ENCODE data around the gene PALB2. TPM values are rescaled to one million over a fixed set of nuclear protein-coding genes. Genes with fewer than 3 reads are reported as not detected.

The PALB2 gene
- total and polyA plus RNA-seq, 9 of the 15 experiments (the other 6 are each of a cell fraction or from before 2014, with no cell fraction given) = 7.0 to 25.8 (median 15.2) TPM

- TF ChIP-seq ZNF77 (CRISPR knock-in tag; IDR thresholded peaks at IDR 0.05) (no peak), DACH1 (IDR thresholded peaks at IDR 0.05; ENCODE audit: partially characterized antibody) (peak; percentile 94), FOXP4 (CRISPR knock-in tag; IDR thresholded peaks at IDR 0.05; ENCODE audit: borderline replicate concordance) (0 out of 2 replicates have a peak, but pooled peaks have one; percentile 57), ZNF165 (CRISPR knock-in tag; IDR thresholded peaks at IDR 0.05; ENCODE audit: borderline replicate concordance) (no peak), YY1 (IDR thresholded peaks at IDR 0.05; ENCODE audit: borderline replicate concordance in 1 of 3, control insufficient read depth in 1 of 3, extremely low read depth in 1 of 3, insufficient read depth in 3 of 3, insufficient read length in 1 of 3, insufficient replicate concordance in 2 of 3, low read depth in 1 of 3, low read length in 2 of 3) (peak; percentile 46 to 89 (median 87)), ZNF253 (CRISPR knock-in tag; conservative IDR thresholded peaks at IDR 0.05) (no peak), CAMTA2 (CRISPR knock-in tag; conservative IDR thresholded peaks at IDR 0.05) (no peak), TGIF2 (CRISPR knock-in tag; IDR thresholded peaks at IDR 0.05) (no peak), E2F5 (CRISPR knock-in tag; IDR thresholded peaks at IDR 0.05) (no peak; the same call in 1 of the 2 replicates), ZNF766 (CRISPR knock-in tag; conservative IDR thresholded peaks at IDR 0.05) (no peak), ZBTB49 (CRISPR knock-in tag; IDR thresholded peaks at IDR 0.05; ENCODE audit: borderline replicate concordance) (0 out of 2 replicates have a peak, but pooled peaks have one; percentile 55), MYBL2 (IDR thresholded peaks at IDR 0.05; ENCODE audit: low read depth) (no peak), MYBL2 (CRISPR knock-in tag; IDR thresholded peaks at IDR 0.05; ENCODE audit: borderline replicate concordance) (no peak), CC2D1A (IDR thresholded peaks at IDR 0.05) (no peak; the same call in 1 of the 2 replicates), ZNF639 (CRISPR knock-in tag; conservative IDR thresholded peaks at IDR 0.05 in 1 of 2, IDR thresholded peaks at IDR 0.05 in 1 of 2) (peak in 1 of 2 experiments; percentile 74; a peak in 2 of 4 replicates), ARID1B (IDR thresholded peaks at IDR 0.05) (0 out of 2 replicates have a peak, but pooled peaks have one; percentile 14), VEZF1 (CRISPR knock-in tag; IDR thresholded peaks at IDR 0.05) (peak; percentile 52; the same call in 1 of the 2 replicates)
Measured at GRCh38 chr16:23640931-23641765, at the start of gene PALB2, which contains the start of gene DCTN5 (continued).

Data from K562 (cell line).